ENCODE results near the gene LRRC51. TPM values are rescaled to one million over a fixed set of nuclear protein-coding genes. Genes with fewer than 3 reads are reported as not detected.

LRRC51 gene
- total and polyA plus RNA-seq, 3 donors from 2014 or later: 50.8 to 200 (median 84.6) TPM

DNA sequence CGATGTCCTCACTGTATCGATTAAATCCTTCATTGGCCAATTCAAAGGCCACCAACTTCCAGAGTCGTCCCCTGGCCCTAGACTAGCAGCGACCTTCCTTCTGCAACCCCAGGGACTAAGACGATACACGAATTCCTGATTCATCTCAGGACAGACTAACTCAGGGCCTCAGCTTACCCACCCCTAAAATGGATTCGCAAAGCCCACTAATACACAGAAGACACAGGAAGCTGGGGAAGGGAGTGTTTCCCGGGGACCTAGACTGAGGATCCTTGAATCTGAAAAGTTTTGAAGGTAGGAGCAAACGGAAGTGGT, 21.9 kb downstream of the LRRC51 start:
- no peaks in the 10 kb centered on the region for H3K9me3 ChIP-seq
- peaks cover 23% of the 10 kb centered on the region for H3K4me1 ChIP-seq
- TF ChIP-seq POLR2A (IDR thresholded peaks at IDR 0.05): no peak
- TF ChIP-seq, protein P1, sequence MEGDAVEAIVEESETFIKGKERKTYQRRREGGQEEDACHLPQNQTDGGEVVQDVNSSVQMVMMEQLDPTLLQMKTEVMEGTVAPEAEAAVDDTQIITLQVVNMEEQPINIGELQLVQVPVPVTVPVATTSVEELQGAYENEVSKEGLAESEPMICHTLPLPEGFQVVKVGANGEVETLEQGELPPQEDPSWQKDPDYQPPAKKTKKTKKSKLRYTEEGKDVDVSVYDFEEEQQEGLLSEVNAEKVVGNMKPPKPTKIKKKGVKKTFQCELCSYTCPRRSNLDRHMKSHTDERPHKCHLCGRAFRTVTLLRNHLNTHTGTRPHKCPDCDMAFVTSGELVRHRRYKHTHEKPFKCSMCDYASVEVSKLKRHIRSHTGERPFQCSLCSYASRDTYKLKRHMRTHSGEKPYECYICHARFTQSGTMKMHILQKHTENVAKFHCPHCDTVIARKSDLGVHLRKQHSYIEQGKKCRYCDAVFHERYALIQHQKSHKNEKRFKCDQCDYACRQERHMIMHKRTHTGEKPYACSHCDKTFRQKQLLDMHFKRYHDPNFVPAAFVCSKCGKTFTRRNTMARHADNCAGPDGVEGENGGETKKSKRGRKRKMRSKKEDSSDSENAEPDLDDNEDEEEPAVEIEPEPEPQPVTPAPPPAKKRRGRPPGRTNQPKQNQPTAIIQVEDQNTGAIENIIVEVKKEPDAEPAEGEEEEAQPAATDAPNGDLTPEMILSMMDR (IDR thresholded peaks at IDR 0.05): no peak
- 2 to 3% methylated on average over 8 to 9 of the region's 9 CpGs for WGBS, 2 donors
- no peaks in the 10 kb centered on the region for H3K36me3 ChIP-seq (ENCODE audit: low read depth, missing control alignments)
- peak overlapping the region; percentile 94 to 98 for H3K4me3 ChIP-seq
- H3K27ac ChIP-seq: peak overlapping the region; percentile 94 to 95
- intact Hi-C loops (cut with DNase I; ENCODE audit: low total_unique reads): no loop called here
- H3K27me3 ChIP-seq: no peaks in the 10 kb centered on the region
- no peak for DNase-seq

DNA sequence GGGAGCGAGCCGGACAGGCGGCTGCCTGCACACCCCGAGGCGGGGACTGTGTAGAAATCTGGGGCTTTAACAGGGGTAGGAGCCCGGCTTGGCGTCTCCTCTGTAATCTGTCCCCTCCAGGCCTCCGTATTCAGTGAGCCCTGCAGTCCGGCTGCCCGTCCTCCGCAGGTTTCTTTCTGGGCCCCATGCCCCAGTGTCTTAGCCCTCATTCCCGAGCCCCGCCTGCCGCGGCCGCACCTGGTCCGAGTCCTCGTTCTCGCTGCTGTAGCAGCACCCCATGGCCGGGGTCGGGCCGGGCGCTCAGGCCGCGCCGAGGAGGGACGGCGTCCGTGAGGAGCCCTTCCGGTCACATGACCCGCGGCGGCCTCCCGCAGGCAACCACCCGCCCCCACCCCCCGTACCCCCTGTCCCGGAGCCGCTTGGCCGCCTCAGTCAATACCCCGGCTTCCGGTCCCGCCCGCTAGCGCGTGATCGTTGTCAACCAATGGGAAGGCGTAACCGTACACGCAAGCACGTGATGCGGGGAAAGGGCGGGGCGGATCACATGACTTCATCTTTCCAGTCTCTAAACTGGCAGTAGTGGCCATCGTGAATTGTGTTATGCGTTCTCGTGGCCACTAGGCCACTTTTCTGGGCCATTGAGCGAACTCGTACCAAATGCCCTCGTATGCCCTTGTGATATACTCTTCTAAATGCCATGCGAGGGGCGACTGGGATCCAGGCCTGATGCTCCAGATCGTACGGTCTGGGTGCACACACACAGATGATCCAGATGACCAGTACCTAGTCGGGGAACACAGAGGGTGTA, 22.5 kb downstream of the LRRC51 start, which contains the start of gene LAMTOR1:
Gene LAMTOR1 (minus strand): TSS at position 352 of the 808 bp plus-strand sequence. CDS start 73 bp downstream, at position 279.
- Histone ChIP-seq H3K4me3 (peak within 1 kb of the TSS; percentile 94 to 98), H3K27ac (peak within 1 kb of the TSS; percentile 94 to 95), H3K27me3 (no peaks in the 10 kb centered on the region), H3K36me3 (ENCODE audit: low read depth, missing control alignments) (no peaks in the 10 kb centered on the region), H3K4me1 (peaks cover 23% of the 10 kb centered on the region), H3K9me3 (no peaks in the 10 kb centered on the region)
- peak; percentile 99 for DNase-seq
- TF ChIP-seq POLR2A (IDR thresholded peaks at IDR 0.05): peak; percentile 3
- TF ChIP-seq, protein P1 (IDR thresholded peaks at IDR 0.05): peak; percentile 17 to 76 (median 65)
- 3 to 5% methylated on average over 16 to 38 of the region's 64 CpGs for WGBS, 2 donors
- intact Hi-C loops (cut with DNase I; ENCODE audit: low total_unique reads): no loop called here

DNA sequence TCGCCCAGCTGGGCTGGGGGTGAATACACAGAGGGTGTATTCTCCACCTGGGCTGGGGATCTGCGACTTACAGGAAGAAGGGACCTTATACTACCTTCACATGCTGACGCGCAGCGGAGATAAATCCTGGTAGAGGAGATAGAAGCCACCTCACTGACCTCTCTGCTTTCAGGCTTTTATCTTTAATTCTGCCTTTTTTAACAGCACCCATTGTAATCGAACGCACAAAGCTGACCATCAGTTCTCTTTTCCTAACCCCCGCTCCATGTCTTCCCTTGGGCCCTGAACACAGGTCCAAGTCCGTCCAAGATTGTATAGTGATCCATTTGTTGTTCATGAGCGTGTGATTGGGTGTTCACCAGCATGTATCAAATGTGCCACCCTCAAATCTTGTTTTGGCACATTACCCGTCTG, 23.1 kb downstream of the LRRC51 start:
- 42 to 63% methylated on average over 11 of the region's 11 CpGs for WGBS, 2 donors
- no peaks in the 10 kb centered on the region for H3K27me3 ChIP-seq
- H3K4me3 ChIP-seq: peak overlapping the region; percentile 94 to 98
- no peaks in the 10 kb centered on the region for H3K36me3 ChIP-seq (ENCODE audit: low read depth, missing control alignments)
- H3K9me3 ChIP-seq: no peaks in the 10 kb centered on the region
- H3K4me1 ChIP-seq: peaks cover 23% of the 10 kb centered on the region
- no peak for DNase-seq
- intact Hi-C loops (cut with DNase I; ENCODE audit: low total_unique reads): no loop called here
- TF ChIP-seq POLR2A (IDR thresholded peaks at IDR 0.05): no peak
- TF ChIP-seq, protein P1 (IDR thresholded peaks at IDR 0.05): no peak
- peak overlapping the region; percentile 94 to 95 for H3K27ac ChIP-seq

DNA sequence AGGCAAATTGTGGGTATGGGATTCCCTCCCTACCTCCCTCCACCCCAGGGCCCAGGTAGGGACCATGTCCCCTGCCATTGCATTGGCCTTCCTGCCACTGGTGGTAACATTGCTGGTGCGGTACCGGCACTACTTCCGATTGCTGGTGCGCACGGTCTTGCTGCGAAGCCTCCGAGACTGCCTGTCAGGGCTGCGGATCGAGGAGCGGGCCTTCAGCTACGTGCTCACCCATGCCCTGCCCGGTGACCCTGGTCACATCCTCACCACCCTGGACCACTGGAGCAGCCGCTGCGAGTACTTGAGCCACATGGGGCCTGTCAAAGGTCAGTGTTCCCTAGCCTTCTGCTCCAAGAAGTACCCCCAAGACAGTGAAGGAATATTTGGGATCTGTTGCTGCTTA, 25.2 kb downstream of the LRRC51 start, which contains the start of gene TOMT:
Gene TOMT (plus strand): TSS at position 37 of the 400 bp plus-strand sequence. CDS start 28 bp downstream, at position 65.
- H3K27me3 ChIP-seq: no peaks in the 10 kb centered on the region
- no peak for TF ChIP-seq POLR2A (IDR thresholded peaks at IDR 0.05)
- no peaks in the 10 kb centered on the region for H3K36me3 ChIP-seq (ENCODE audit: low read depth, missing control alignments)
- 90 to 91% methylated on average over 14 of the region's 14 CpGs for WGBS, 2 donors
- intact Hi-C loops (cut with DNase I; ENCODE audit: low total_unique reads): no loop called here
- H3K27ac ChIP-seq: no peak within 1 kb of the TSS
- H3K9me3 ChIP-seq: no peaks in the 10 kb centered on the region
- H3K4me1 ChIP-seq: peaks cover 12% of the 10 kb centered on the region
- H3K4me3 ChIP-seq: no peak within 1 kb of the TSS
- DNase-seq: no peak

DNA sequence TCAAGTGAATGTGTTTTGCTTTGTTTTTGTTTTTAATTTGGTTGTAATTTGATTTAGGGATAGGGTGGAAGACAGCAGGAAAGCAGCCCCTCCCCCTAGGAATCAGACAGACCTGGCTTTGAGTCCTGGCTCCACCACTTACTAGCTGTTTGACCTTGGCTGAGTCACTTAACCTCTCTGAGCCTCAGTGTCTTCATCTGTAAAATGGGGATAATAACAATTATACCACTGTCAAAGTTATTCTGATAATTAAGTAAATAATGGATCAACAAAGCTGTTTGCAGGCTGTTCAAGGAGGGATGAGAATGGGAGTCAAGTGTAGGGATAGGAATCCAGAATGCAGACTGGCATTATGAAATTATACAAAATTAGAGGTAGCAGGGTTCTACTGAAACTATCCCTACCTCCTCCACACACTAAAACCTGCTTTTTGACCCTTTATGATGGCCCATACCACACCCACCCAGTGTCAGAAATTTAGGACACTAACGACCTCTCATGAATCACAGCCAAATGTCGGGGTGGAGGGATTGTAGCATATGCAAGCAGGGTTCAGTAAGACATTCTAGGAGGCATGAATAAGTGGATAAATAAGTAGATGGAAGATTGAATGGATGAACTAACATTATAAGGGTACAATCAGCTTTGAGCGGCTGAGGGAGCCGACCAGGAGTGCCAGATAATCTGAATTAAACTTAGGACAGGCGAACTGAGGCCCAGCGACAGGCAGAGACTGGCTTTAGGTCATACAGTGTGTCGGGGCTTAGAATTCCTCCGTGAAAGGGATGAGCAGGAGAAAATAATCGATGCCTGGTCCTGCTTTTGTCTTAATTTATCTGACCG, 30.9 kb downstream of the LRRC51 start:
- Histone ChIP-seq H3K4me1 (peaks cover 13% of the 10 kb centered on the region), H3K9me3 (no peaks in the 10 kb centered on the region), H3K4me3 (peak overlapping the region; percentile 71 to 81), H3K27me3 (no peaks in the 10 kb centered on the region), H3K27ac (peak overlapping the region; percentile 92 to 97), H3K36me3 (ENCODE audit: low read depth, missing control alignments) (no peaks in the 10 kb centered on the region)
- intact Hi-C loops (cut with DNase I; ENCODE audit: low total_unique reads): no loop called here
- WGBS, 2 donors: 0 to 1% methylated on average over 9 to 10 of the region's 10 CpGs
- TF ChIP-seq, protein P1 (IDR thresholded peaks at IDR 0.05): no peak
- no peak for TF ChIP-seq POLR2A (IDR thresholded peaks at IDR 0.05)
- no peak for DNase-seq

Measured in testis (tissue), 3 donors.